H1 (cell line): ENCODE data around the gene CABP1. TPM values are rescaled to one million over a fixed set of nuclear protein-coding genes. Genes with fewer than 3 reads are reported as not detected.

ENCODE experiments used
- CBX5 ChIP-seq: fragments of 300-800, 300-1000 bp; sonication (generic); IDR thresholded peaks from 2 replicates; pipeline ENCODE4 v1.7.1; 2016; ENCODE audit warnings: antibody characterized with exemption, low read length, low read depth
- CBX8 ChIP-seq: fragments of 300-800, 300-1000 bp; sonication (generic); IDR thresholded peaks from 2 replicates; pipeline ENCODE4 v1.7.1; 2016; ENCODE audit warnings: low read depth, low read length, borderline replicate concordance
- CHD7 ChIP-seq: fragments of 300-600 bp; sonication (generic); IDR thresholded peaks from 2 replicates; pipeline ENCODE4 v1.7.1; 2012; ENCODE audit warnings: low read length, moderate library complexity, mild to moderate bottlenecking, inconsistent platforms; ENCODE audit not compliant: insufficient replicate concordance
- PHF8 ChIP-seq: fragments of 200-600 bp; sonication (generic); conservative IDR thresholded peaks from 2 replicates; pipeline ENCODE4 v1.7.1; 2012; ENCODE audit warnings: low read depth, mild to moderate bottlenecking, inconsistent platforms, low read length, moderate library complexity
- POLR2AphosphoS5 ChIP-seq: IDR thresholded peaks from 2 replicates; pipeline ENCODE4 v1.6.1; 2011; ENCODE audit warnings: low read depth, low read length
- SIN3A ChIP-seq, 2 experiments: IDR thresholded peaks in 1 of 2; conservative IDR thresholded peaks in 1 of 2; 2 replicates each; pipeline ENCODE4 v1.6.1; 2011 to 2012; ENCODE audit warnings: low read length in 2 of 2, improper control_type of control experiment in 1 of 2, low read depth in 1 of 2, mild to moderate bottlenecking in 1 of 2
- TEAD4 ChIP-seq: IDR thresholded peaks from 2 replicates; pipeline ENCODE4 v1.6.1; 2012; ENCODE audit warnings: low read depth, low read length, inconsistent platforms, mixed read lengths
- USF2 ChIP-seq: IDR thresholded peaks from 2 replicates; pipeline ENCODE4 v1.6.1; 2011; ENCODE audit warnings: low read length, improper control_type of control experiment
- polyA plus RNA-seq, 7 experiments: library from polyadenylated mRNA; depleted of rRNA in 3 of 7; stranded (reverse) in 5 of 7; unstranded in 2 of 7; fragments of >200 nt in 5 of 7; fragments of 200-250 nt in 2 of 7; gene quantifications; 1 replicate in 5 of 7; 2 replicates in 1 of 7; 4 replicates in 1 of 7; pipeline versions ENCODE4 v1.2.1 to v1.2.3, GENCODE V29; 2011 to 2013; ENCODE audit warnings: missing spikeins in 2 of 7, mixed read lengths in 2 of 7
- total RNA-seq: library from RNA; stranded (reverse); fragmentation: NEBNext Ultra II Directional; extraction: Animal tissue kit (Norgen Biotek cat#: 25700); gene quantifications from 2 replicates; pipeline ENCODE4 v1.2.1, GENCODE V29; 2021

CABP1 gene
- total and polyA plus RNA-seq, 2 of the 8 experiments (the other 6 are each of a cell fraction or from before 2014, with no cell fraction given): 3.9 to 7.4 TPM

DNA sequence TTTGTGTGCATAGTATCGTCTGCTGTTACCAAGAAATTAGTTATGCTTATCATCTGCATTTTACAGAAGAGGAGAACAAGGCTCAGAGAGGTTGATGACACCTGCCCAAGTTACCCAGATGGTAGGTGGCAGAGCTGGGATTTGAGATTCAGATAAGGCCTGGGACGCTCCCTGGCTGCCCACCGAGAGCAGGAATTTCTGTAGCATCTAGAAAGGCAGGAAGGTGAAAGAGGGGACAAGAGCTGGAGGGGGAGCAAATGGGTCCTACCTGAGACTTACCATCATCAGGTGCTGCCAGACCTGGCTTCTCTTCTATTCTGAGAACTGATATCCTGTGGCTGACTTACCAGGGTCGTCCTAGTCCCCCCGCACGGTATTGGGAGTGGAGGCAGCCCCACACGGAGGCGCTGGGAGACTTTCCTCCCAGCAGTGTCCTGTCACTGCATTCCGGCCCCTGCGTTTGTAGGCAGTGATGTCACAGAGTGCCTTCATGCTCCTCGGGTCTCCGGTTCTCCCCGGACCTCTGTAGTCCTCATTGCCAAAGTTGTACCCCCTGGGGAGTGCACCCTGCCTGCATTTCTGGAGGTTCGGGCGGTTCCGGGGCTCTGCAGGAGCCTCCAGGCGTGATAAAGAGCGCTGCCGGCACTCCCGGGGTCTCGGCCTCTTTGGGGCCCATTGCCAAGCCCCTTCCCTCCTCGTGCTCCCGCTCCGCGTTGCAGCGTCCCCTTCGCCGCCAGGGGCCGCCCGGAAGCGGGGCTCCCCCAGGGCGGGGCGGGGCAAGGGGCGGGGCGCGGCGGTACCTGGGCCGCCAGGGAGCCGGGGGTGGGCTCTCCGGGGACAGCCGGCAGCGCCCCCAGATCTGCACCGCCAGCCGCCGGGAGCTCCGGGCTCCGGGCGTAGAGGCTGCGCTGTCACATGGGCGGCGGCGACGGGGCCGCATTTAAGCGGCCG, at the start of gene CABP1 (continued):
- no peak for TF ChIP-seq CHD7
- TF ChIP-seq CBX5: no peak
- no peak for TF ChIP-seq USF2
- TF ChIP-seq TEAD4: no peak
- TF ChIP-seq SIN3A (conservative IDR thresholded peaks at IDR 0.05 in 1 of 2, IDR thresholded peaks at IDR 0.05 in 1 of 2; ENCODE audit: low read depth in 1 of 2, low read length in 2 of 2): peak in 1 of 2 experiments; percentile 70; a peak in 2 of 4 replicates
- no peak for TF ChIP-seq POLR2AphosphoS5
- TF ChIP-seq CBX8: no peak
- 0 out of 2 replicates have a peak, but pooled peaks have one; percentile 28 for TF ChIP-seq PHF8
